Fibroblast of lung (primary cell): ENCODE data around the gene PKNOX2.

Experiments
- CTCF ChIP-seq, 2 donors: IDR thresholded peaks in 1 of 2; conservative IDR thresholded peaks in 1 of 2; 1 replicate in 1 of 2; 2 replicates in 1 of 2; pipeline ENCODE4 v1.5.1; 2011 to 2012; ENCODE audit warnings: low read length in 2 of 2, control low read depth in 1 of 2, inconsistent platforms in 1 of 2, low read depth in 1 of 2, mild to moderate bottlenecking in 1 of 2
- EZH2 ChIP-seq: IDR thresholded peaks from 2 replicates; pipeline ENCODE4 v1.5.1; 2012; ENCODE audit warnings: low read length, control low read depth, mild to moderate bottlenecking; ENCODE audit errors: missing control alignments

DNA sequence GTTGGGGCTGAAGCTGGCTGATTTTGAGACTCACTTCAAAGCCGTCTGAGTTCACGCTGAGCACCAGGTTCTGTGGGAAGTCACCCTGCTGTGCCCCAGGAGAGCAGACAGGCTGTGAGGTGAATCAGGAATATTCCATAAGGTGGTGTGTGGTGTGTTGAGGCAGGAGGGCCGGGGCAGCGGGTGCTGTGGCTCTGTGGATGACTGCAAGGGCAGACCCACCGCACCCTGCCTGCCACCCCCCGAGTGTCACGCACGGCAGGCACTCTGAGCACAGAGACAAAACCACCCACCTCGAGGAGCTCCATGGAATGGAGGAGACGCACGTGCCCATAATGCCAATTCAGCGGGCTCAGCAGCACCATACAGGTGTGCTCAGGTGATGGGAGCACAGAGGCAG, 147.8 kb downstream of the PKNOX2 start:
- TF ChIP-seq CTCF (conservative IDR thresholded peaks at IDR 0.05 in 1 of 2, IDR thresholded peaks at IDR 0.05 in 1 of 2; ENCODE audit: low read depth in 1 of 2, low read length in 2 of 2) (no peak), EZH2 (no peak)
